Measurements from ENCODE around the gene MT4.

DNA sequence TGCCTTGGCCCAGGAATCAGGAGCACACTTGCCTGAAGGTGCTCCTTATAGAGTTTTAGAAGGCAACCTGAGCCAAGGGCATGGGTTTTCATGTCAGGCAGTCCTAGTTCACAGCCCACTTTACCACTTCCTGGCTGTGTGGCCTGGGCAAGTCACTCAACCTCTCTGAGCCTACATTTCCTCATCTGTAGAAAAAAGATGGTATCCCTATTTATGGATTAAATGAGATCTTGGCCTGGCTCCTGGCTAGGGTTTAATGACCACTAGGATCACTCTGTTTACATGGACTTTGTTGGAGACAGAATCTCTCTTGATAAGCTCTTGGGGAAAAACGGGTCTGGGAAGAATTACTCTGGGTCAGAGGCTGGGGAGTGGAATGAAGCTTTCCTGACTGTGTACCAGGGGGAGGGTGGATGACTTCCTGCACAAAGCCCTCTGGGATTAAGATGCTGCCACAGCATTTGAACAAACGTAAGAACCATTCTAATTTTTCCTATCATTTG is 45.8 kb downstream of the MT4 start:
- TF ChIP-seq, protein P1, sequence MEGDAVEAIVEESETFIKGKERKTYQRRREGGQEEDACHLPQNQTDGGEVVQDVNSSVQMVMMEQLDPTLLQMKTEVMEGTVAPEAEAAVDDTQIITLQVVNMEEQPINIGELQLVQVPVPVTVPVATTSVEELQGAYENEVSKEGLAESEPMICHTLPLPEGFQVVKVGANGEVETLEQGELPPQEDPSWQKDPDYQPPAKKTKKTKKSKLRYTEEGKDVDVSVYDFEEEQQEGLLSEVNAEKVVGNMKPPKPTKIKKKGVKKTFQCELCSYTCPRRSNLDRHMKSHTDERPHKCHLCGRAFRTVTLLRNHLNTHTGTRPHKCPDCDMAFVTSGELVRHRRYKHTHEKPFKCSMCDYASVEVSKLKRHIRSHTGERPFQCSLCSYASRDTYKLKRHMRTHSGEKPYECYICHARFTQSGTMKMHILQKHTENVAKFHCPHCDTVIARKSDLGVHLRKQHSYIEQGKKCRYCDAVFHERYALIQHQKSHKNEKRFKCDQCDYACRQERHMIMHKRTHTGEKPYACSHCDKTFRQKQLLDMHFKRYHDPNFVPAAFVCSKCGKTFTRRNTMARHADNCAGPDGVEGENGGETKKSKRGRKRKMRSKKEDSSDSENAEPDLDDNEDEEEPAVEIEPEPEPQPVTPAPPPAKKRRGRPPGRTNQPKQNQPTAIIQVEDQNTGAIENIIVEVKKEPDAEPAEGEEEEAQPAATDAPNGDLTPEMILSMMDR (IDR thresholded peaks at IDR 0.05; ENCODE audit: low read length) = no peak
- no peak for TF ChIP-seq EZH2 (optimal IDR thresholded peaks at IDR 0.05; ENCODE audit: low read depth, low read length)
- TF ChIP-seq EZH2phosphoT487 (IDR thresholded peaks at IDR 0.05; ENCODE audit: low read length) = no peak

Measured in MM.1S (cell line).